Measurements from ENCODE around the gene ANKRD29. TPM values are rescaled to one million over a fixed set of nuclear protein-coding genes. Genes with fewer than 3 reads are reported as not detected.
"Not testable (repeated sequence)": the region's sequence is repeated elsewhere in the genome, so short reads cannot be mapped to it uniquely, and the experiment has no call there.

The ANKRD29 gene
- total RNA-seq, 1 experiment from 2014 or later = 1.6 TPM

GRCh38 chr18:23560186-23560585, 102.5 kb downstream of the ANKRD29 start:
- no peak for DNase-seq (ENCODE audit: low read depth)

GRCh38 chr18:23557511-23557910, 105.2 kb downstream of the ANKRD29 start:
- DNase-seq (ENCODE audit: low read depth) = not testable (repeated sequence)

DNA sequence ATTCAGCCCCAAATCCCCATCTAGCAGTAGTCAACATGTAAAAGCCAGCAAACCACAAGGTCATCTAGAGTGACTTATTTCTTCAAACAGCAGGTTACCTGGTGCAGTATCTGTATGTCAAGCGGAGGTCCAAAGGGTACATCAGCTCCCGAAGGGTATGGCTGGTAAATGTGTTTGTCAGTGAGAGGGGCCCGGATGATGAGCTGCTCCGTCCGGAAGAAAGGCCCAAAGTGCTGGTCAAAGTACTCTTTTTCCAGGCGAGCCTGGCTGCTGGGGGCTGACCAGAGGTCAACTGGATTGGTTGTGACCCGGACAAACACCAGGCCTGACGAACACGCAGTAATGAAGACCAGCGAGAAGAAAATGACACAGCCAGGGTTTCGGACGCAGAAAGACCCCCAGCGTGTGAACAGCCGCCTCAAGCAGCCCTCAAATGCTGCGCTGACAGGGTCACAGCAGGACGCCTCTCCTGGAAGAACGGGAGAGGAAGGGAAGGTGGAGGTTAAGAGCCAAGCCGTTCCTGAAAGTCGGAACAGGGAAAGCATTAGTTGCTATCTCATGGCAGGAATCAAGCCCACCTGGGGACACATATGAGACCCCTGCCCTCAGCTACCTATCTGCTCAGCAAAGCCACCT, 106.4 kb downstream of the ANKRD29 start:
- no peak for DNase-seq (ENCODE audit: low read depth)

GRCh38 chr18:23553887-23554286, 108.8 kb downstream of the ANKRD29 start:
- no peak for DNase-seq (ENCODE audit: low read depth)

DNA sequence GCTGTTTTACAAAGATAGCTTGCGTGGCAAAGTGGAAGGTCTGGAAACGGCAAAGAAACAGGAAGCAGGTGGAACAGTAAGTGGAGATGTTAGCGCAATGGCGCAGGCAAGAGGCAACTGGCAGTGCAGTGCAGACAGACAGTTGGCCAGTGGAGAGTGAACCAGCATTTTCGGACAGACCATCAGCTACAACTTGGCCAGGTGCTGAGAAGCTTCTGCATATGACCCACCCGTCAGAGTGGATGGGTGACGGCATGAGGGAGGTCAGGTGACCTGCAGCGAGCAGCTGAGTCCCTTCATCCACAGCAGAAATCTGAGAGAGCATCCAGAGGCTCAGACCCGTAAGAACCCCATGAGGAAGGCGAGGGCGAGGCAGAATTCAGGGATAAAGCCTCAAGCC, 110.2 kb downstream of the ANKRD29 start:
- DNase-seq (ENCODE audit: low read depth) = no peak

DNA sequence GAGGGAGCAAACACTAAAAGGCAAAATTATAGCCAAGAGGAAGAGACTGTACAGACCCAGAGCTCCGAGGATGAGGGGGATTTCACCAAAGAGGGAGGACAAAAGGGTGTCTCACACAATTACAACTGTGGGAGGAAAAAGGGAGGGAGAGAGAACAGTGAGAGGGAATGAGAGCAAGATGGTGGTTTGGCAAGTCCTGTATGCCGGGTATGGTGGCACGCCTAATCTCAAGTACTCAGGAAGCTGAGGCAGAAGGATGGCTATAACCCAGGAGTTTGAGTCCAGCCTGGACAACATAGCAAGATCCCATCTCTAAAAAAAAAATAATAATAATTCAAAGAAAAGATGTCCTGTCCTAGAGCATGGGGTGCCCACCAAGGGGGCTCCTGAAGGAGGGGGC, 110.7 kb downstream of the ANKRD29 start:
- no peak for DNase-seq (ENCODE audit: low read depth)

GRCh38 chr18:23550898-23551297, 111.8 kb downstream of the ANKRD29 start:
- no peak for DNase-seq (ENCODE audit: low read depth)

Other genes with a start within 250 kb of the ANKRD29 start
- gene RIOK3, start 209.6 kb downstream of the ANKRD29 start, total RNA-seq (2014; rRNA removed; shearing (Covaris generic)) = 40.7 and 58.0 TPM in 2 replicates
- gene RMC1, start 159.4 kb downstream of the ANKRD29 start, total RNA-seq (2014; rRNA removed; shearing (Covaris generic)) = 19.4 and 23.8 TPM in 2 replicates
- 17.3 and 17.9 TPM in 2 replicates for gene NPC1, start 76.4 kb downstream of the ANKRD29 start, total RNA-seq (2014; rRNA removed; shearing (Covaris generic))
- gene LAMA3, start 26.5 kb upstream of the ANKRD29 start, total RNA-seq (2014; rRNA removed; shearing (Covaris generic)) = 0.49 and 2.9 TPM in 2 replicates